GM19455 (cell line): ENCODE measurements around the gene ZBTB32.
"Not testable (repeated sequence)": the region's sequence is repeated elsewhere in the genome, so short reads cannot be mapped to it uniquely, and the experiment has no call there.

Experiments
- ATAC-seq: cut with Tn5 transposase; IDR thresholded peaks from one replicate; pipeline ENCODE4 v1.9.1; 2021; ENCODE audit not compliant: unreplicated experiment

Gene ZBTB32

DNA sequence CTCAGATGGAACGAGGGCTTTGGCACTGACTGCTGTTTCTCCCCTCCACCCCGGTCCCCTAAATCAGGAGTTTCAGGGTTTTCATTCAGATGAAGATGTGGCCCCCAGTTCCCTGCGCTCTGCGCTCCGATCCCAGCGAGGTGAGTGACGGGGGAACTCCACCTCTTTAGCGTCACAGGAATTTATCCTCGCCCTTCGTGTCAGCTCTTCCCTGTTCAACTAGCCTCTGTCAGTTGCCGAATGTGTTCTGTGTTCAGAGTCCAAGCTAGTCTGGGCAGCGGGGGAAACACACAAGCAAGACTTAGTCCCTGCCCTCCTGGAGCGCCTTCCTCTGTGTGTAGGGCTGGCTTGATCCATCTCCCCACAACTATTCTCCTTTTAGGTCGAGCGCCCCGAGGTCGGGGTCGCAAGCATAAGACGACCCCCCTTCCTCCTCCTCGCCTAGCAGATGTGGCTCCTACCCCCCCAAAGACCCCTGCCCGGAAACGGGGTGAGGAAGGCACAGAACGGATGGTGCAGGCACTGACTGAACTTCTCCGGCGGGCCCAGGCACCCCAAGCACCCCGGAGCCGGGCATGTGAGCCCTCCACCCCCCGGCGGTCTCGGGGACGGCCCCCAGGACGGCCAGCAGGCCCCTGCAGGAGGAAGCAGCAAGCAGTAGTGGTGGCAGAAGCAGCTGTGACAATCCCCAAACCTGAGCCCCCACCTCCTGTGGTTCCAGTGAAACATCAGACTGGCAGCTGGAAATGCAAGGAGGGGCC, 15.2 kb downstream of the ZBTB32 start:
- no peak for ATAC-seq

DNA sequence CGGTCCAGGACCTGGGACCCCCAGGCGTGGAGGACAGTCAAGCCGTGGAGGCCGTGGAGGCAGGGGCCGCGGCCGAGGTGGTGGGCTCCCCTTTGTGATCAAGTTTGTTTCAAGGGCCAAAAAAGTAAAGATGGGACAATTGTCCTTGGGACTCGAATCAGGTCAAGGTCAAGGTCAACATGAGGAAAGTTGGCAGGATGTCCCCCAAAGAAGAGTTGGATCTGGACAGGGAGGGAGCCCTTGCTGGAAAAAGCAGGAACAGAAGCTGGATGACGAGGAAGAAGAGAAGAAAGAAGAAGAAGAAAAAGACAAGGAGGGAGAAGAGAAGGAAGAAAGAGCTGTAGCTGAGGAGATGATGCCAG, 15.8 kb downstream of the ZBTB32 start:
- no peak for ATAC-seq

DNA sequence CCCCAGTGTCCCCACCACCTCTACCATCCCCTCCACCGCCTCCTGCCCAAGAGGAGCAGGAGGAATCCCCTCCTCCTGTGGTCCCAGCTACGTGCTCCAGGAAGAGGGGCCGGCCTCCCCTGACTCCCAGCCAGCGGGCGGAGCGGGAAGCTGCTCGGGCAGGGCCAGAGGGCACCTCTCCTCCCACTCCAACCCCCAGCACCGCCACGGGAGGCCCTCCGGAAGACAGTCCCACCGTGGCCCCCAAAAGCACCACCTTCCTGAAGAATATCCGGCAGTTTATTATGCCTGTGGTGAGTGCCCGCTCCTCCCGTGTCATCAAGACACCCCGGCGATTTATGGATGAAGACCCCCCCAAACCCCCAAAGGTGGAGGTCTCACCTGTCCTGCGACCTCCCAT, 16.3 kb downstream of the ZBTB32 start:
- ATAC-seq: no peak

DNA sequence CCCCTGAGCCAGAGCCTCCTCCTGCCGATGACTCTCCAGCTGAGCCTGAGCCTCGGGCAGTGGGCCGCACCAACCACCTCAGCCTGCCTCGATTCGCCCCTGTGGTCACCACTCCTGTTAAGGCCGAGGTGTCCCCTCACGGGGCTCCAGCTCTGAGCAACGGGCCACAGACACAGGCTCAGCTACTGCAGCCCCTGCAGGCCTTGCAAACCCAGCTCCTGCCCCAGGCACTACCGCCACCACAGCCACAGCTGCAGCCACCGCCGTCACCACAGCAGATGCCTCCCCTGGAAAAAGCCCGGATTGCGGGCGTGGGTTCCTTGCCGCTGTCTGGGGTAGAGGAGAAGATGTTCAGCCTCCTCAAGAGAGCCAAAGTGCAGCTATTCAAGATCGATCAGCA, 17.0 kb downstream of the ZBTB32 start:
- no peak for ATAC-seq

DNA sequence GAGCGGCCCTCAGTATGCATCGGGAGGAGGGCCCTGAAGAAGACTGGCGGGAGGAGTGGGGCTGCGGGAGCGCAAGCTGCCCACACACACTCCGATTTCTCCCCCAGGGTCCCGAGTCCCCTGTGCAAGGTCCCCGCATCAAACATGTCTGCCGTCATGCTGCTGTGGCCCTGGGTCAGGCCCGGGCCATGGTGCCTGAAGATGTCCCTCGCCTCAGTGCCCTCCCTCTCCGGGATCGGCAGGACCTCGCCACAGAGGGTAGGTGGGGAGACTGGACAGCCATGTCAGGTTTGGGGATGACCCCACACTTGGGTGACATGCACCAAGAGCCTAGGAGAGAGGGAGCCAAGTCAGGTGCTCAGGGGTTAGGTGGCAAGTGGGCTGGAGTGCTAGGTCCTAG, 18.1 kb downstream of the ZBTB32 start:
- ATAC-seq: no peak

DNA sequence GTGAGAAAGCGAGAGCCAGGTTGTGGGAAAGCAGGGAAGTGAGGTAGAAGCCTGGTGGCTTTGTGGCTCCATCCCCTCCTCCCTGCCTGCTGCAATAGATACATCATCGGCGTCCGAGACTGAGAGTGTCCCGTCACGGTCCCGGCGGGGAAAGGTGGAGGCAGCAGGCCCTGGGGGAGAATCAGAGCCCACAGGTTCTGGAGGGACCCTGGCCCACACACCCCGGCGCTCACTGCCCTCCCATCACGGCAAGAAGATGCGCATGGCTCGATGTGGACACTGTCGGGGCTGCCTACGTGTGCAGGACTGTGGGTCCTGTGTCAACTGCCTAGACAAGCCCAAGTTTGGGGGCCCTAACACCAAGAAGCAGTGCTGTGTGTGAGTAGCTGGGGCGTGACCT, 18.5 kb downstream of the ZBTB32 start:
- no peak for ATAC-seq

DNA sequence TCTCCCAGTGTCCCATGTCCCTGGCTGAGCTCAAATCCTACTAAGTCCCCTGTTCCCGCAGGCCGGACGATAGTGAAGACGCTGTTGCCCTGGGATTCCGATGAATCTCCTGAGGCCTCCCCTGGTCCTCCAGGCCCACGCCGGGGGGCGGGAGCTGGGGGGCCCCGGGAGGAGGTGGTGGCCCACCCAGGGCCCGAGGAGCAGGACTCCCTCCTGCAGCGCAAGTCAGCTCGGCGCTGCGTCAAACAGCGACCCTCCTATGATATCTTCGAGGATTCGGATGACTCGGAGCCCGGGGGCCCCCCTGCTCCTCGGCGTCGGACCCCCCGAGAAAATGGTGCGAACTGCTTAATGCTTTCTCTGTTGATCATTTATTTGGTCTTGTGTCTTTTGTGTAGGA, 19.3 kb downstream of the ZBTB32 start:
- ATAC-seq: no peak

DNA sequence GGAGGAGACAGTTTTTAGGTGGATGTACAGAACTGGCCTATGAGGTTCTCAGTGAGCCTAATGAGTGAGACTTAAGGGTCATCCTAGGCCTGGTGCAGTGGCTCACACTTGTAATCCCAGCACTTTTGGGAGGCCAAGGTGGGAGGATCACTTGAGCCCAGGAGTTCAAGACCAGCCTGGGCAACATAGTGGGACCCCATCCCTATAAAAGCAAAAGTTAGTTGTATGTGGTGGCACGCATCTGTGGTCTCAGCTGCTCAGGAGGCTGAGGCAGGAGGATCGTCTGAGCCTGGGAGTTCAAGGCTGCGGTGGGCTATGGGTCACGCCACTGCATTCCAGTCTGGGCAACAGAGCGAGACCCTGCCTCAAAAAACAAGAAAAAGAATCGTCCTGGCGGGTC, 19.8 kb downstream of the ZBTB32 start:
- not testable (repeated sequence) for ATAC-seq

DNA sequence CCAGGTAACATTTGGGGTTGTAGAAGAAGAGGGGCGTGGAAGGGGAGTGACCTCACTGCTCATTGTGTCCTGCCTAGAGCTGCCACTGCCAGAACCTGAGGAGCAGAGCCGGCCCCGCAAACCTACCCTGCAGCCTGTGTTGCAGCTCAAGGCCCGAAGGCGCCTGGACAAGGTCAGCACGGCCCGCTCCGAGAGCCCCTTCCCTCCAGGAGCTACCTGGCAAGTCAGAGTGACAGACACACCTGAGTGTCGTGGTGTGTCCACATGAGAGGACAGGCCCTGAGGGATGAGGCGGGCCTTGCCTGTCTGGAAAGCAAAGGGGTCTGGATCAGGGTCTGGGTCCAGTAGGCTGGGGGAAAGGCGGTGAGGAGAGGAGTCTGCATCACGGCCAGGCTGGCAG, 20.2 kb downstream of the ZBTB32 start:
- ATAC-seq: no peak

DNA sequence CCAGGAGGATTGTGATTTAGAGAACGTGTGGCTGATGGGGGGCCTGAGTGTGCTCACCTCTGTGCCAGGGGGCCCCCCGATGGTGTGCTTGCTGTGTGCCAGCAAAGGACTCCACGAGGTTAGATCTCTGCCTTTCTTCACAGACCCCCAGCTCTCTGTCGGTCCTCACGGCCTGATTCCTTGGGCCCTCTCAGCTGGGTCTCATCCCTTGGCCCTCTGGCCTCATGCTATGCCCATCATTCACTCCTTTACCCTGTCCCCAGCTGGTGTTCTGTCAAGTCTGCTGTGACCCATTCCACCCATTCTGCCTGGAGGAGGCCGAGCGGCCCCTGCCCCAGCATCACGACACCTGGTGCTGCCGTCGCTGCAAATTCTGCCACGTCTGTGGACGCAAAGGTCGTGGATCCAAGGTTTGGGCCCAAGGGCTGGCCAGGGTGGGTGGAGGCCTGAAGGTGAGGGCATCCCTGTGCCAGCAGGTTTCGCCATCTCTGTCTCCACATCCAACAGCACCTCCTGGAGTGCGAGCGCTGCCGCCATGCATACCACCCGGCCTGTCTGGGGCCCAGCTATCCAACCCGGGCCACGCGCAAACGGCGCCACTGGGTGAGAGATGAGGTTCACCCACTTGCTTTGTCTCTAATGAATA, 21.0 kb downstream of the ZBTB32 start:
- ATAC-seq: no peak

DNA sequence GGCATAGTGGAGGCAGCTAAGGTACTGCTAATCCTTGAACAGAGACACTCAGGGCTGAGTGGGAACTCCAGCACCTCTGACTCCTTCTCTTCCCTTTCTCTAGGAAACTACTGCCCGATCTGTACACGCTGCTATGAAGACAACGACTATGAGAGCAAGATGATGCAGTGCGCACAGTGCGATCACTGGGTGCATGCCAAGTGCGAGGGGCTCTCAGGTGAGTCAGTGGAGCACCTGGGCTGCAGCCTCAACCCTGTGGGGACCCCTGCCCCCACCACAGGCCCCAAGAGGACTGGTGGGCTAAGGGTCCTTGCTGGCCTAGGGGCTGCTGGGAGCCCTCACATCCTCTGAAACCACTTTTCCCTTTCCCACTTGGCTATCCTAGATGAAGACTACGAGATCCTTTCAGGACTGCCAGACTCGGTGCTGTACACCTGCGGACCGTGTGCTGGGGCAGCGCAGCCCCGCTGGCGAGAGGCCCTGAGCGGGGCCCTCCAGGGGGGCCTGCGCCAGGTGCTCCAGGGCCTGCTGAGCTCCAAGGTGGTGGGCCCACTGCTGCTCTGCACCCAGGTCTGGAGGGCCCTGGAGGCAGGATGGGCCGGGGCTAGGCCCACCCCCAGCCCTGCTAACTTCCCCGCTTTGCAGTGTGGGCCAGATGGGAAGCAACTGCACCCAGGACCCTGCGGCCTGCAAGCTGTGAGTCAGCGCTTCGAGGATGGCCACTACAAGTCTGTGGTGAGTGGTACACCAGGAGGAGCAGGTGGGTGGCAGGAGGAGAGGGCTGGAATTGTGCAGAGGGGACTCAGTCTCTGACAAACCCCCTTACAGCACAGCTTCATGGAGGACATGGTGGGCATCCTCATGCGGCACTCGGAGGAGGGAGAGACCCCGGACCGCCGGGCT, 22.9 kb downstream of the ZBTB32 start:
- no peak for ATAC-seq

DNA sequence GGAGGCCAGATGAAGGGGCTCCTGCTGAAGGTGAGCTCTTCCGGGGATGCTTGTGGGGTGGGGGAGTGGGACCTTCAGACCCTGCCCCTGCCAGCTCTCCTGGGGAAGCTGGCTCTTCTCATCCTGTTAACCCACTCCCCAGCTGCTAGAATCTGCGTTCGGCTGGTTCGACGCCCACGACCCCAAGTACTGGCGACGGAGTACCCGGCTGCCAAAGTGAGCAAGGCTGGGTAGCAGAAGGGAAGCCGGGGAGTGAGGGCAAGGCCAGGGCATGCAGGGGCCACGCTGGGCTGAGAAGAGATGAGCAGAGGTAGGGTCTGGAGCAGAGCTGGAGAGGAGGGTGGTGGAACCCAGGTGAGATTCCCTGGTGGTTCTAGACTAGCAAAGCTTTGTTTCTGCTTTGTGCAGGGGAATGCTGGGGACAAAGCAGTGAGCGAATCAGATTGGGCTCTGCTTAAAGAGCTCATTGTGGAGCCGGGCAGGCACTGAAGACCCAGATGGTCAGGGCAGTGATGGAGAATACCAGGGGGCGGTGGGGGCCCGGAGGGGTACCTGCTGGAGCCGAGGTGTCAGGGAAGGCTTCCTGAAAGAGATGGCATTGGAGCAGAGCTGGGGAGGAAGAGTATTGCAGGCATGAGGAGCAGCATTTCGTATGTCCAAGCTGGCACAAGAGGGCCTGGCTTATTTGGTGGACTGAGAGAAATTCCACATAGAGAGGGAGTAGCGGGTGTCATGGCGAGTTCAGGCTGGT, 23.8 kb downstream of the ZBTB32 start:
- no peak for ATAC-seq

DNA sequence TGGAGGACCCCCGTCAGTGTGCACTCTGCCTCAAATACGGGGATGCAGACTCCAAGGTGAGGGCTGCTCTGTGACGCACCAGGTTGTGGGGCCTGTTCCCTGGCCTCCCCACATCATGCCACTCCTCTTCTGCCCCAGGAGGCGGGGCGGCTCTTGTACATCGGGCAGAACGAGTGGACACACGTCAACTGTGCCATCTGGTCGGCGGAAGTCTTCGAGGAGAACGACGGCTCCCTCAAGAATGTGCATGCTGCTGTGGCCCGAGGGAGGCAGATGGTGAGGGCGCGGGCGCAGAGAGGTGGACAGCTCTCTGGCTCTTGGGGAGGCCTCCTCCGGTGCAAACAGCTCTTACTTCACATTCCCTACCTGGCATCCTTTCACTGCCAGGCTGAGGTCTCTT, 24.7 kb downstream of the ZBTB32 start:
- ATAC-seq: no peak

DNA sequence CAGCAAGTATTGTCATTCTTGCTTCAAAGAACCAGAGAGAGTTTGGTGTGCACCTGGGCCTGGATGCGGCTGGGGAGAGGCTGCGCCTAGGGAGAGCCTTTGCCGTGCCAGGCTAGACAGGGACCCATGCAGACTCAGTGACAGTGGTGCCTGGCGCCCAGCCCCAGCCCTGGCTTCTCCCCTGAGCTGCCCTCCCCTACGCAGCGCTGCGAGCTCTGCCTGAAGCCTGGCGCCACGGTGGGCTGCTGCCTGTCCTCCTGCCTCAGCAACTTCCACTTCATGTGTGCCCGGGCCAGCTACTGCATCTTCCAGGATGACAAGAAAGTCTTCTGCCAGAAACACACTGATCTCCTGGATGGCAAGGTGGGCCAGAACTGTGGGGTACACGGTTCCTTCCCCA, 25.4 kb downstream of the ZBTB32 start:
- no peak for ATAC-seq

DNA sequence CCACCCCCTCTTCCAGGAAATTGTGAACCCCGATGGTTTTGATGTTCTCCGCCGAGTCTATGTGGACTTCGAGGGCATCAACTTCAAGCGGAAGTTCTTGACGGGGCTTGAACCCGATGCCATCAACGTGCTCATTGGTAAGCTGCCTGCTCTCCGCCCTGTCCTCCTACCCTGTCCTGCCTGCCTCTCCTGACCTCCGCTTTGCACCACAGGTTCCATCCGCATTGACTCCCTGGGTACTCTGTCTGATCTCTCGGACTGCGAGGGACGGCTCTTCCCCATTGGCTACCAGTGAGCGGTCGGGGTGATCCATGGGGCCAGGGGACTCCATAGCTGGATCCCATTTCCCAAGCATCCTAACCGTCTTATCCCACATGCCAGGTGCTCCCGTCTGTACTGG, 26.0 kb downstream of the ZBTB32 start:
- ATAC-seq: no peak

DNA sequence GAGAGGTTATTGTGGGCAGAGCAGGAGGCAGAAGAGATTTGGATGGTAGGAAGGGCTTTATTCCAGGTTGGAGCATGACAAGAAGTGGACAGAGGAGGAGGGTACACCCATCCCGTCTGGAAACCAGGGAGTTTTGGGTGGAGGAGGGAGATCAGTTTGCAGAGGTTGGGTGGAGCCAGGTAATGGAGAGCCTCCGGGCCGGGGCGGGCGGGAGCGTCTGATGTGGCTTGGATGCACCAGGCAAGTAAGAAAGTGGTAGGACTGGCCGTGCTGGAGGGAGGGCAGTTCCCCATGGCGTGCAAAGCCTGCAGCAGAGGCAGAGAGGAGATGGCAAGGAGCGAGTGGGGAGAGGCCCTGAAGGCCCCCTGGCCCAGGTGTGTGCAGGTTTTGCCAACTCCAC, 27.0 kb downstream of the ZBTB32 start:
- no peak for ATAC-seq

DNA sequence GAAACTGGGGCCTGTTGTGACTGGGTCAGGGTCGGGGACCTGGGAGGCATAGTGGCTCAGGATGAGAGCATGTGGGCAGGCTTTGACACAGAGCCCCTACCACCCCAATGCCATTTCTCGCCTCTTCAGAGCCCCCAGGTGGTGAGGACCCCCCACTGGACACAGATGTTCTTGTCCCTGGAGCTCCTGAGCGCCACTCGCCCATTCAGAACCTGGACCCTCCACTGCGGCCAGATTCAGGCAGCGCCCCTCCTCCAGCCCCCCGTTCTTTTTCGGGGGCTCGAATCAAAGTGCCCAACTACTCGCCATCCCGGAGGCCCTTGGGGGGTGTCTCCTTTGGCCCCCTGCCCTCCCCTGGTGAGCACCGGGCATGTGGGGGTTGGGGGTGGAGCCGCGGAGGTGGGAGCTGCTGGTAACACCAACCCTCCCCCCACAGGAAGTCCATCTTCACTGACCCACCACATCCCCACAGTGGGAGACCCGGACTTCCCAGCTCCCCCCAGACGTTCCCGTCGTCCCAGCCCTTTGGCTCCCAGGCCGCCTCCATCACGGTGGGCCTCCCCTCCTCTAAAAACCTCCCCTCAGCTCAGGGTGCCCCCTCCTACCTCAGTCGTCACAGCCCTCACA, 27.5 kb downstream of the ZBTB32 start:
- ATAC-seq: no peak

DNA sequence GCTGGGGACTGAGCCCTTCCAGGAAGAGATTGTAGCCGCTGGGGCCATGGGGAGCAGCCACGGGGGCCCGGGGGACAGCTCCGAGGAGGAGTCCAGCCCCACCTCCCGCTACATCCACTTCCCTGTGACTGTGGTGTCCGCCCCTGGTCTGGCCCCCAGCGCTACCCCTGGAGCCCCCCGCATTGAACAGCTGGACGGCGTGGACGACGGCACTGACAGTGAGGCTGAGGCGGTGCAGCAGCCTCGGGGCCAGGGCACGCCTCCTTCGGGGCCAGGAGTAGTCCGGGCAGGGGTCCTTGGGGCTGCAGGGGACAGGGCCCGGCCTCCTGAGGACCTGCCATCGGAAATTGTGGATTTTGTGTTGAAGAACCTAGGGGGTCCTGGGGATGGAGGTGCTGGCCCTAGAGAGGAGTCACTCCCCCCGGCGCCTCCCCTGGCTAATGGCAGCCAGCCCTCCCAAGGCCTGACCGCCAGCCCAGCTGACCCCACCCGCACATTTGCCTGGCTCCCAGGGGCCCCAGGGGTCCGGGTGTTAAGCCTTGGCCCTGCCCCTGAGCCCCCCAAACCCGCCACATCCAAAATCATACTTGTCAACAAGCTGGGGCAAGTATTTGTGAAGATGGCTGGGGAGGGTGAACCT, 28.3 kb downstream of the ZBTB32 start:
- no peak for ATAC-seq

DNA sequence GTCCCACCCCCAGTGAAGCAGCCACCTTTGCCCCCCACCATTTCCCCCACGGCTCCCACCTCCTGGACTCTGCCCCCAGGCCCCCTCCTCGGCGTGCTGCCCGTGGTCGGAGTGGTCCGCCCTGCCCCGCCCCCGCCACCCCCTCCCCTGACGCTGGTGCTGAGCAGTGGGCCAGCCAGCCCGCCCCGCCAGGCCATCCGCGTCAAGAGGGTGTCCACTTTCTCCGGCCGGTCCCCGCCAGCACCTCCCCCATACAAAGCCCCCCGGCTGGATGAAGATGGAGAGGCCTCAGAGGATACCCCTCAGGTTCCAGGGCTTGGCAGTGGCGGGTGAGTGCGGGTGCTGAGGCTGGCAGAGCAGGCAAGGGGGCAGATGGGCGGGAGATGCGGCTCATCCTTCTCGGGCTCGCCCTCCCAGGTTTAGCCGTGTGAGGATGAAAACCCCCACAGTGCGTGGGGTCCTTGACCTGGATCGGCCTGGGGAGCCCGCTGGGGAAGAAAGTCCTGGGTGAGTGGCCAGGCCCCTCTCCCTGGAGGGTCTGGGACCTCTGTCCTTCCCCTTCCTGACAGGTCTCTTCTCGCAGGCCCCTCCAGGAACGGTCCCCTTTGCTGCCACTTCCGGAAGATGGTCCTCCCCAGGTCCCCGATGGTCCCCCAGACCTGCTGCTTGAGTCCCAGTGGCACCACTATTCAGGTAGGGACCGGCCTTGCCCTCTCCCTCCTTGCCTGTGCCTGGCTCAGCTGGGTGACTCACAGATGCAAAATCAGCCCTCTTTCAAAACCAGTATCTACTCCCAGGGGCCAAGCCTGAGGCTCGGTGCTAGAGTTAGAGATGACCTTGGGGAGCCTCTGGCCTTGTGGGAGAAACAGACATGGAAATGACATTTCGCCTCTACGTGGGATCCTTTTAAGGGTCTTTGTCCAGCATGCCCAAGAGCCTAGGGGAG, 29.1 kb downstream of the ZBTB32 start:
- no peak for ATAC-seq
